NCI-H526 (cell line): ENCODE measurements around the gene SYNGR3.
A peak's percentile ranks its signal among the peaks of the same experiment; 100 is the strongest.
"Not testable (repeated sequence)": the region's sequence is repeated elsewhere in the genome, so short reads cannot be mapped to it uniquely, and the experiment has no call there.

Experiments used
- DNase-seq, 2 experiments: peaks; one replicate each; lab custom pipeline; 2025; lab: John Stamatoyannopoulos, UW

SYNGR3 gene

GRCh38 chr16:1959269-1960039 lies 30.3 kb upstream of the SYNGR3 start, which contains the start of gene NDUFB10:
Gene NDUFB10, plus strand, starts transcription at chr16:1959538. Its CDS starts 87 bp downstream, at chr16:1959625.
- DNase-seq, result peak; percentile 42 to 90

- peak in 1 of 2 experiments; percentile 66 for DNase-seq
Observed at GRCh38 chr16:1960665-1961630, 28.8 kb upstream of the SYNGR3 start.

- no peak for DNase-seq
Observed at GRCh38 chr16:1961651-1962067, 28.1 kb upstream of the SYNGR3 start.

- DNase-seq, result not testable (repeated sequence)
Observed at GRCh38 chr16:1962161-1963153, 27.3 kb upstream of the SYNGR3 start.

- DNase-seq, result no peak
Observed at GRCh38 chr16:1963806-1964505, 25.8 kb upstream of the SYNGR3 start.

GRCh38 chr16:1964506-1965395 lies 25.0 kb upstream of the SYNGR3 start, which contains the start of gene RPS2:
Gene RPS2, minus strand, starts transcription at chr16:1964826. Its CDS starts 201 bp downstream, at chr16:1964625.
- DNase-seq, result peak; percentile 91 to 96

- no peak for DNase-seq
Observed at GRCh38 chr16:1965396-1966001, 24.3 kb upstream of the SYNGR3 start.

GRCh38 chr16:1966460-1966859 lies 23.3 kb upstream of the SYNGR3 start, which contains the start of gene RNF151:
Gene RNF151, plus strand, starts transcription at chr16:1966856. Its CDS starts 26 bp downstream, at chr16:1966882.
- no peak for DNase-seq

- no peak for DNase-seq
Observed at GRCh38 chr16:1968146-1968953, 21.4 kb upstream of the SYNGR3 start.

GRCh38 chr16:1971796-1972489 lies 17.8 kb upstream of the SYNGR3 start, which contains the start of gene TBL3:
Gene TBL3, plus strand, starts transcription at chr16:1972053. Its CDS starts 112 bp downstream, at chr16:1972165.
- DNase-seq, result peak; percentile 45 to 91

- no peak for DNase-seq
Observed at GRCh38 chr16:1972490-1972877, 17.3 kb upstream of the SYNGR3 start.

GRCh38 chr16:1973461-1974156 lies 16.2 kb upstream of the SYNGR3 start:
- DNase-seq, result no peak

GRCh38 chr16:1974157-1975070 lies 15.4 kb upstream of the SYNGR3 start:
- DNase-seq, result no peak

- no peak for DNase-seq
Observed at GRCh38 chr16:1975432-1976215, 14.1 kb upstream of the SYNGR3 start.

GRCh38 chr16:1976216-1976520 lies 13.6 kb upstream of the SYNGR3 start:
- DNase-seq, result no peak
